HL-60 (cell line): ENCODE data around the gene SPACA9.

Source experiments
- DNase-seq, 2 experiments: peaks; one replicate each; pipeline ENCODE4 v3.0.0-alpha.2; 2010 to 2020; ENCODE audit warnings: low read depth in 1 of 2, low spot score in 1 of 2
- H3K27ac ChIP-seq: fragments of 250-450 bp; sonication (Bioruptor Pico); replicated peaks from 2 replicates; pipeline ENCODE4 v1.5.1; 2020; ENCODE audit warnings: mild to moderate bottlenecking, moderate library complexity
- H3K27me3 ChIP-seq: fragments of 250-450 bp; sonication (Bioruptor Pico); 2 replicates; pipeline ENCODE4 v1.5.1; 2021; ENCODE audit warnings: mild to moderate bottlenecking, moderate library complexity; ENCODE audit not compliant: insufficient read depth, poor library complexity, severe bottlenecking
- H3K4me3 ChIP-seq: replicated peaks from 2 replicates; pipeline ENCODE4 v1.5.1; 2011; ENCODE audit warnings: mild to moderate bottlenecking, control low read depth, low read length; ENCODE audit not compliant: insufficient read depth
- GABPA ChIP-seq: IDR thresholded peaks from 2 replicates; pipeline ENCODE4 v1.6.1; 2012; ENCODE audit warnings: low read depth
- POLR2AphosphoS5 ChIP-seq: IDR thresholded peaks from 2 replicates; pipeline ENCODE4 v1.6.1; 2012; ENCODE audit warnings: low read depth
- SPI1 ChIP-seq: IDR thresholded peaks from 2 replicates; pipeline ENCODE4 v1.6.1; 2012; ENCODE audit warnings: low read depth, mild to moderate bottlenecking, borderline replicate concordance
- TF ChIP-seq, protein P1 (sequence below): IDR thresholded peaks from 2 replicates; pipeline ENCODE4 v1.6.1; 2012; ENCODE audit warnings: low read depth; ENCODE audit not compliant: insufficient replicate concordance
- TF ChIP-seq, protein P2 (sequence below): IDR thresholded peaks from one replicate; pipeline ENCODE4 v1.5.1; 2011; ENCODE audit warnings: low read length, control low read depth, inconsistent platforms; ENCODE audit not compliant: insufficient read depth

The SPACA9 gene

DNA sequence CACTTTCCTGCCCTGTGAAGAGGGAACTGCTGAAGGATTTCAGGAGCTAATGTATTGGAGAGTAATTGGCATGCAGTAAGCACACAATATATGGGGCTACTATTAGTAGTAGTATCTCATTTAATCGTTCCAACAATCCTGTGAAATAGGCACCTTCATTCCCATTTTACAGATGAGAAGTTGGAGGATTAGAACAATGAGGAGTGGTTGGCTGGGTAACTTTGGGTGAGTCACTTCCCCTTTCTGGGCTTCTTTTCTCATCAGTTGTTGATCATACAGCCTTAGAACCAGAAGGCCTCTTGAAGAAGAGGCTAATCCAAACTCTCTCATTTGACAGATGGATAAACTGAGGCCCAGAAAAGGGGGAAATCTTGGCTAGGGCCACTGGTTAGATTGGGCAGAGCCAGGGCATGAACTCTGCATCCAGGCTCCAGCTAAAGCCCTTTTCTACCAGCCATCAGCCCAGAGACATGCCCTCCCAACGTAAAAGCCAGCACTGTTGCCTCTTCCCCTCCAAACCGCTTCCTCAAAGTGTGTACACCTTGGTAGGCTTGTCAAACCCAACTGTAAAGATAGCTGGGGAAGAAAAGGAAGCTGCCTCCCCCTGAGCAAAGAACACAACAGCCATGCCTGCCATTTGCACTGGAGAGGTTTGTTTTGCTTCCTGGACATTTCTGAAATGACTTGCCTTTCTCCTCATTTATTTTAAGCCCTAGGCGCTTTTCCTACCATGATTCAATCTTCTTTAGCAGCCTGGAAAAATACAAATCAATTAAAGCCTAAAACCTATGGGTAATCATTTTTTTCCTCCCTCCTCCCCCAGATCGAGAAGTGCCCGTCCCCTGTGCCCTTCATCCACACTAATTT, 992 bp downstream of the SPACA9 start:
- Histone ChIP-seq H3K27me3 (no peaks in the 10 kb centered on the region), H3K4me3 (no peak overlapping the region), H3K27ac (peak overlapping the region; percentile 71)
- no peak for TF ChIP-seq POLR2AphosphoS5
- TF ChIP-seq SPI1 = peak; percentile 72
- peak; percentile 32 to 80 for DNase-seq

DNA sequence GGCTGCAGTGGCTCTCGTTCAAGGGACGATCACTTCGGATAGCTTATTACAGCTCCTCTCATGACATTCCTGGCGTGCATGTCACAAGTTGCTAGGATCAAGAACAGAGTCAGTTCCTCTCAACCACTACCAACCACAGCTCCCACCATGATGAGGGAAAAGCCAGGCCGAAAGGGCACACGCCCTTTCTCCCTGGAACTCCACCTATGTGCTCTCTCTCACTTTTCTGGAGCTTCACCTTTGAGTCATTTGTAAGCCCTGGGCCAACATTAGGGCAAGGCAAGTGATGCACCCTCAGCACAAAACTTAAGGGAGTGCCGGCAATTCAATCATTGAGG, 1.6 kb downstream of the SPACA9 start:
- Histone ChIP-seq H3K27ac (peak overlapping the region; percentile 71), H3K4me3 (no peak overlapping the region), H3K27me3 (no peaks in the 10 kb centered on the region)
- 0 out of 2 replicates have a peak, but pooled peaks have one; percentile 15 for TF ChIP-seq SPI1
- TF ChIP-seq, protein P1, sequence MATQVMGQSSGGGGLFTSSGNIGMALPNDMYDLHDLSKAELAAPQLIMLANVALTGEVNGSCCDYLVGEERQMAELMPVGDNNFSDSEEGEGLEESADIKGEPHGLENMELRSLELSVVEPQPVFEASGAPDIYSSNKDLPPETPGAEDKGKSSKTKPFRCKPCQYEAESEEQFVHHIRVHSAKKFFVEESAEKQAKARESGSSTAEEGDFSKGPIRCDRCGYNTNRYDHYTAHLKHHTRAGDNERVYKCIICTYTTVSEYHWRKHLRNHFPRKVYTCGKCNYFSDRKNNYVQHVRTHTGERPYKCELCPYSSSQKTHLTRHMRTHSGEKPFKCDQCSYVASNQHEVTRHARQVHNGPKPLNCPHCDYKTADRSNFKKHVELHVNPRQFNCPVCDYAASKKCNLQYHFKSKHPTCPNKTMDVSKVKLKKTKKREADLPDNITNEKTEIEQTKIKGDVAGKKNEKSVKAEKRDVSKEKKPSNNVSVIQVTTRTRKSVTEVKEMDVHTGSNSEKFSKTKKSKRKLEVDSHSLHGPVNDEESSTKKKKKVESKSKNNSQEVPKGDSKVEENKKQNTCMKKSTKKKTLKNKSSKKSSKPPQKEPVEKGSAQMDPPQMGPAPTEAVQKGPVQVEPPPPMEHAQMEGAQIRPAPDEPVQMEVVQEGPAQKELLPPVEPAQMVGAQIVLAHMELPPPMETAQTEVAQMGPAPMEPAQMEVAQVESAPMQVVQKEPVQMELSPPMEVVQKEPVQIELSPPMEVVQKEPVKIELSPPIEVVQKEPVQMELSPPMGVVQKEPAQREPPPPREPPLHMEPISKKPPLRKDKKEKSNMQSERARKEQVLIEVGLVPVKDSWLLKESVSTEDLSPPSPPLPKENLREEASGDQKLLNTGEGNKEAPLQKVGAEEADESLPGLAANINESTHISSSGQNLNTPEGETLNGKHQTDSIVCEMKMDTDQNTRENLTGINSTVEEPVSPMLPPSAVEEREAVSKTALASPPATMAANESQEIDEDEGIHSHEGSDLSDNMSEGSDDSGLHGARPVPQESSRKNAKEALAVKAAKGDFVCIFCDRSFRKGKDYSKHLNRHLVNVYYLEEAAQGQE = no peak
- TF ChIP-seq, protein P2, sequence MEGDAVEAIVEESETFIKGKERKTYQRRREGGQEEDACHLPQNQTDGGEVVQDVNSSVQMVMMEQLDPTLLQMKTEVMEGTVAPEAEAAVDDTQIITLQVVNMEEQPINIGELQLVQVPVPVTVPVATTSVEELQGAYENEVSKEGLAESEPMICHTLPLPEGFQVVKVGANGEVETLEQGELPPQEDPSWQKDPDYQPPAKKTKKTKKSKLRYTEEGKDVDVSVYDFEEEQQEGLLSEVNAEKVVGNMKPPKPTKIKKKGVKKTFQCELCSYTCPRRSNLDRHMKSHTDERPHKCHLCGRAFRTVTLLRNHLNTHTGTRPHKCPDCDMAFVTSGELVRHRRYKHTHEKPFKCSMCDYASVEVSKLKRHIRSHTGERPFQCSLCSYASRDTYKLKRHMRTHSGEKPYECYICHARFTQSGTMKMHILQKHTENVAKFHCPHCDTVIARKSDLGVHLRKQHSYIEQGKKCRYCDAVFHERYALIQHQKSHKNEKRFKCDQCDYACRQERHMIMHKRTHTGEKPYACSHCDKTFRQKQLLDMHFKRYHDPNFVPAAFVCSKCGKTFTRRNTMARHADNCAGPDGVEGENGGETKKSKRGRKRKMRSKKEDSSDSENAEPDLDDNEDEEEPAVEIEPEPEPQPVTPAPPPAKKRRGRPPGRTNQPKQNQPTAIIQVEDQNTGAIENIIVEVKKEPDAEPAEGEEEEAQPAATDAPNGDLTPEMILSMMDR = no peak
- no peak for DNase-seq

DNA sequence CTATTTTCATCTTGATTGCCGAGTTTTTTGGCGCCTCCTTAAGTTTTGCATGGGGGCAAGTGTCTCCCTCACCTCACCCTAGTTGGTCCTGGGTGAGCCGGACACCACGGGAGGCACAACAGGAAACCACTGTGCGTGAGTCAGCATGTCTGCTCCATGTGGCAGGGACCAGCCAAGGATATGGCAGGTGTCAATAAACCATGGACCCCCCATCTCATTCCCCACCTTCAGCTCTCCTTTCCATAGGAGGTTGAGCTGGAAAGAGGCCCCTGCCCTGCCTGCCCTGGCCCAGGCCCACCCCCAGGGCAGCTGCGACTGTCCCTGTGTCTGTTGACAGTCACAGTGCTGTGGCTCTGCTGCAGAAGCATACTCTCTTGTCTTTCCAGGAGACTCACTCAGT, 3.1 kb downstream of the SPACA9 start:
- Histone ChIP-seq H3K4me3 (no peak overlapping the region), H3K27me3 (no peaks in the 10 kb centered on the region), H3K27ac (no peak overlapping the region)
- peak in 1 of 2 experiments; percentile 36 for DNase-seq
- TF ChIP-seq, protein P1 = no peak

DNA sequence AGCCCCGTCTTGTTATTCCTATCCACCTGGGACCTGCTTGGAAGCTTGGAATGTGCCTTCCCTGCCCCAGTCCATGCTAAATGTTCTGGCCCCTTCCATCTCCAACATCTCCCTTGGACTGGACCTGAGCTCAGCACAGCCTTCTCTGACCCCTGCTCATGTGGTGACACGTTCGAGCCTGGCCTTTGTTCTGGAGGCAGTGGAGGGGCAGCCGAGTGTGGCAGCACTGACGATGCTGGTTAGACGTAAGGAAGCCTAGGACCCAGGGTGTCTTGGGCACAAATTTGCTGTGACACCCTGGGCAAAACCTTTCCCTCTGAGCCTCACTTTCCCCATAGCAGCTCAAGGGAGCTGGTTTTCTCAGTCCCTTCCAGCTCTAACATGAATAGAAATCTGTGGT, 3.9 kb downstream of the SPACA9 start:
- no peak for DNase-seq
- no peaks in the 10 kb centered on the region for H3K27me3 ChIP-seq
- no peak overlapping the region for H3K27ac ChIP-seq
- TF ChIP-seq, protein P2 = no peak
- TF ChIP-seq, protein P1 = no peak
- TF ChIP-seq POLR2AphosphoS5 = no peak
- no peak for TF ChIP-seq SPI1
- TF ChIP-seq GABPA = no peak
- no peak overlapping the region for H3K4me3 ChIP-seq
